ENCODE measurements around the gene EYA4. TPM values are rescaled to one million over a fixed set of nuclear protein-coding genes. Genes with fewer than 3 reads are reported as not detected.

Gene EYA4
- polyA plus RNA-seq, 1 of the 3 experiments (the other 2 are of a cell fraction), result 0.08 TPM

GRCh38 chr6:133577851-133578250 is 336.7 kb downstream of the EYA4 start:
- no peak for DNase-seq
- WGBS (ENCODE audit: low lambda C conversion rate), result 0% methylated on average over 1 of the region's 1 CpG
- H3K79me2 ChIP-seq (ENCODE audit: insufficient read depth), result no peaks in the 10 kb centered on the region
- CTCF ChIA-PET, result interaction anchor here (1.0 to 1.2 kb wide), 2 partner anchors 18 to 329 kb away, joined by 3 read pairs; no protein-coding TSS in a partner anchor
- POLR2A ChIA-PET, result no interaction called here
- H3K36me3 ChIP-seq (replicated peaks in 1 of 2; ENCODE audit: control insufficient read depth in 1 of 2, insufficient read depth in 2 of 2, low read length in 1 of 2), result no peaks in the 10 kb centered on the region
- no peaks in the 10 kb centered on the region for H3F3A ChIP-seq (replicated peaks; ENCODE audit: insufficient read depth)
- H3K27ac ChIP-seq (ENCODE audit: low read depth in 2 of 2, low read length in 1 of 2), result no peak overlapping the region
- no peak overlapping the region for H3K4me3 ChIP-seq (ENCODE audit: low read depth in 2 of 2, low read length in 1 of 2)
- no peak overlapping the region for H3K4me2 ChIP-seq
- TF ChIP-seq CHD2 (IDR thresholded peaks at IDR 0.05; ENCODE audit: low read length, partially characterized antibody) (no peak), GABPA (IDR thresholded peaks at IDR 0.05; ENCODE audit: low read depth) (no peak), POLR2AphosphoS5 (IDR thresholded peaks at IDR 0.05; ENCODE audit: low read depth, low read length) (no peak), TEAD4 (IDR thresholded peaks at IDR 0.05; ENCODE audit: borderline replicate concordance, insufficient read depth) (no peak), ELF1 (IDR thresholded peaks at IDR 0.05) (no peak)
- H3K27me3 ChIP-seq (ENCODE audit: insufficient read depth), result no peaks in the 10 kb centered on the region; the same call in 1 of the 2 replicates
- H3K9me2 ChIP-seq, result no peaks in the 10 kb centered on the region
- no peaks in the 10 kb centered on the region for H3K4me1 ChIP-seq (ENCODE audit: control insufficient read depth in 1 of 2, insufficient read depth in 2 of 2, low read depth in 1 of 2, low read length in 1 of 2)
- H4K20me1 ChIP-seq (ENCODE audit: insufficient read depth), result no peaks in the 10 kb centered on the region
- no peak overlapping the region for H3K9ac ChIP-seq
- H2AFZ ChIP-seq (ENCODE audit: low read depth), result no peak overlapping the region
- H3K9me3 ChIP-seq, result no peaks in the 10 kb centered on the region
